K562 (cell line): ENCODE results near the gene USP19. TPM values are rescaled to one million over a fixed set of nuclear protein-coding genes. Genes with fewer than 3 reads are reported as not detected.

Experiments
- ATF7 ChIP-seq: fragments of 450-650 bp; IDR thresholded peaks from 2 replicates; pipeline ENCODE4 v1.7.1; 2014; ENCODE audit warnings: mild to moderate bottlenecking, moderate library complexity
- BCOR ChIP-seq: fragments of 450-650 bp; IDR thresholded peaks from 2 replicates; pipeline ENCODE4 v1.6.1; 2016
- EP300 ChIP-seq: IDR thresholded peaks from 2 replicates; pipeline ENCODE4 v1.6.1; 2012; ENCODE audit warnings: low read length, improper control_type of control experiment
- ETV1 ChIP-seq: fragments of 450-650 bp; conservative IDR thresholded peaks from 2 replicates; pipeline ENCODE4 v1.6.1; 2016; ENCODE audit warnings: missing genetic modification characterization, control low read depth, low read depth, missing compliant biosample characterization
- FOXM1 ChIP-seq, 2 experiments: fragments of 450-650 bp in 1 of 2; sonication (generic) in 1 of 2; formaldehyde crosslinking in 1 of 2; IDR thresholded peaks; 2 replicates each; pipeline versions ENCODE4 v1.6.1 to v1.9.0; 2017 to 2022; ENCODE audit warnings: low read depth in 2 of 2, mild to moderate bottlenecking in 2 of 2, missing genetic modification reagents in 1 of 2, moderate library complexity in 1 of 2
- HINFP ChIP-seq: fragments of 450-650 bp; conservative IDR thresholded peaks from 2 replicates; pipeline ENCODE4 v1.6.1; 2016; ENCODE audit warnings: missing genetic modification characterization, low read depth, mild to moderate bottlenecking, control low read depth, missing compliant biosample characterization
- LCOR ChIP-seq: sonication (generic); formaldehyde crosslinking; IDR thresholded peaks from 2 replicates; pipeline ENCODE4 v1.8.0; 2022; ENCODE audit warnings: mild to moderate bottlenecking, missing genetic modification reagents
- MAFF ChIP-seq: IDR thresholded peaks from 2 replicates; pipeline ENCODE4 v1.6.1; 2012; ENCODE audit warnings: low read length, improper control_type of control experiment
- MAX ChIP-seq: sonication (generic); formaldehyde crosslinking; IDR thresholded peaks from 2 replicates; pipeline ENCODE4 v1.9.0; 2022; ENCODE audit warnings: mild to moderate bottlenecking, missing genetic modification reagents
- MAZ ChIP-seq, 2 experiments: fragments of 450-650 bp in 1 of 2; sonication (generic) in 1 of 2; formaldehyde crosslinking; IDR thresholded peaks in 1 of 2; conservative IDR thresholded peaks in 1 of 2; 2 replicates each; pipeline versions ENCODE4 v1.4.0 to v1.5.0; 2020; ENCODE audit warnings: mild to moderate bottlenecking in 1 of 2, missing genetic modification reagents in 1 of 2
- NCOR1 ChIP-seq: fragments of 450-650 bp; IDR thresholded peaks from 2 replicates; pipeline ENCODE4 v1.6.1; 2016; ENCODE audit warnings: mild to moderate bottlenecking, moderate library complexity
- NFYB ChIP-seq: IDR thresholded peaks from 2 replicates; pipeline ENCODE4 v1.6.1; 2011; ENCODE audit warnings: mild to moderate bottlenecking, moderate library complexity; ENCODE audit not compliant: insufficient read length; ENCODE audit errors: extremely low read depth
- POLR2A ChIP-seq: fragments of 450-650 bp; conservative IDR thresholded peaks from 2 replicates; pipeline ENCODE4 v1.6.1; 2016
- PRMT5 ChIP-seq: sonication (generic); formaldehyde crosslinking; IDR thresholded peaks from 2 replicates; pipeline ENCODE4 v1.5.0; 2020; ENCODE audit warnings: missing genetic modification reagents
- RBFOX2 ChIP-seq: fragments of 200-400 bp; formaldehyde crosslinking; IDR thresholded peaks from 2 replicates; pipeline ENCODE4 v1.6.1; 2017; ENCODE audit warnings: low read depth, mild to moderate bottlenecking, low read length, moderate library complexity
- RBM39 ChIP-seq: fragments of 200-400 bp; formaldehyde crosslinking; optimal IDR thresholded peaks from 2 replicates; pipeline ENCODE3; 2018; ENCODE audit warnings: low read depth, low read length
- SIX5 ChIP-seq, 2 experiments: IDR thresholded peaks; 2 replicates each; pipeline ENCODE4 v1.6.1; 2011; ENCODE audit warnings: low read length in 2 of 2, borderline replicate concordance in 1 of 2, low read depth in 1 of 2, mild to moderate bottlenecking in 1 of 2, moderate library complexity in 1 of 2; ENCODE audit not compliant: insufficient read depth in 1 of 2
- SNAPC5 ChIP-seq: fragments of 250-450 bp; sonication (Bioruptor Pico); IDR thresholded peaks from 2 replicates; pipeline ENCODE4 v1.8.0; 2021; ENCODE audit warnings: moderate library complexity, mild to moderate bottlenecking, inconsistent platforms
- SRSF1 ChIP-seq: fragments of 200-400 bp; formaldehyde crosslinking; IDR thresholded peaks from 2 replicates; pipeline ENCODE4 v1.6.1; 2017; ENCODE audit warnings: mild to moderate bottlenecking, low read depth, low read length, moderate library complexity
- ZBTB17 ChIP-seq: fragments of 450-650 bp; formaldehyde crosslinking; IDR thresholded peaks from 2 replicates; pipeline ENCODE4 v1.4.0; 2020; ENCODE audit warnings: mild to moderate bottlenecking
- ZBTB8A ChIP-seq: fragments of 450-650 bp; IDR thresholded peaks from 2 replicates; pipeline ENCODE4 v1.6.1; 2018; ENCODE audit warnings: mild to moderate bottlenecking, moderate library complexity; ENCODE audit not compliant: partially characterized antibody
- ZEB2 ChIP-seq: fragments of 450-650 bp; IDR thresholded peaks from 2 replicates; pipeline ENCODE4 v1.6.1; 2016
- ZFP91 ChIP-seq: sonication (generic); formaldehyde crosslinking; IDR thresholded peaks from 2 replicates; pipeline ENCODE4 v1.8.0; 2022; ENCODE audit warnings: mild to moderate bottlenecking, missing genetic modification reagents
- polyA plus RNA-seq, 8 experiments: library from polyadenylated mRNA; depleted of rRNA in 4 of 8; stranded (reverse) in 5 of 8; unstranded in 3 of 8; fragments of >200 nt; fragmentation: Nextera tagmentation in 2 of 8; fragmentation: Illumina TruSeq in 1 of 8; extraction: Ambion mirVana in 2 of 8; extraction: Trizol in 1 of 8; gene quantifications; 2 replicates each; pipeline versions ENCODE4 v1.2.1 to v1.2.3, GENCODE V29; 2011 to 2014; ENCODE audit warnings: inconsistent platforms in 1 of 8, missing spikeins in 1 of 8
- total RNA-seq, 7 experiments: library from RNA; depleted of rRNA in 6 of 7; stranded (reverse); fragments of >200 nt in 6 of 7; fragmentation: Illumina TruSeq in 2 of 7; extraction: Trizol in 2 of 7; gene quantifications; 2 replicates each; pipeline versions ENCODE4 v1.2.1 to v1.2.3, GENCODE V29; 2011 to 2021; ENCODE audit warnings: low replicate concordance in 1 of 7

Gene USP19
- total and polyA plus RNA-seq, 9 of the 15 experiments (the other 6 are each of a cell fraction or from before 2014, with no cell fraction given), result 0.24 to 65.9 (median 36.9) TPM

GRCh38 chr3:49093853-49094767 lies 26.5 kb downstream of the USP19 start, which contains the start of gene QRICH1 (continued):
- TF ChIP-seq MAX (CRISPR knock-in tag) (peak; percentile 80), ZBTB17 (CRISPR knock-in tag) (no peak), ZEB2 (no peak), MAFF (peak; percentile 91; the same call in 1 of the 2 replicates), RBM39 (no peak), HINFP (tag) (no peak), ZFP91 (peak; percentile 97), LCOR (CRISPR knock-in tag) (peak; percentile 69; the same call in 1 of the 2 replicates), MAZ (CRISPR knock-in tag; conservative IDR thresholded peaks at IDR 0.05 in 1 of 2, IDR thresholded peaks at IDR 0.05 in 1 of 2) (peak; percentile 60 to 62), EP300 (0 out of 2 replicates have a peak, but pooled peaks have one; percentile 3), SNAPC5 (CRISPR knock-in tag) (no peak), ZBTB8A (no peak), BCOR (peak; percentile 73; the same call in 1 of the 2 replicates), POLR2A (peak; percentile 85), NFYB (peak; percentile 78), SIX5 (IDR thresholded peaks at IDR 0.05; ENCODE audit: borderline replicate concordance in 1 of 2, insufficient read depth in 1 of 2, low read depth in 1 of 2, low read length in 2 of 2) (no peak), NCOR1 (peak; percentile 18; the same call in 1 of the 2 replicates), PRMT5 (no peak), RBFOX2 (peak; percentile 97), ETV1 (0 out of 2 replicates have a peak, but pooled peaks have one; percentile 29), SRSF1 (no peak), ATF7 (peak; percentile 63), FOXM1 (IDR thresholded peaks at IDR 0.05; ENCODE audit: low read depth) (peak; percentile 92), FOXM1 (CRISPR knock-in tag; IDR thresholded peaks at IDR 0.05; ENCODE audit: low read depth) (no peak)
